PC-9 (cell line): ENCODE results near the gene SIAE.

Experiments used
- EZH2 ChIP-seq: fragments of 200-600 bp; sonication (generic); IDR thresholded peaks from 2 replicates; pipeline ENCODE4 v1.8.0; 2017; ENCODE audit warnings: antibody characterized with exemption, low read depth
- TF ChIP-seq, protein P1 (sequence below): fragments of 200-600 bp; sonication (generic); conservative IDR thresholded peaks from 2 replicates; pipeline ENCODE4 v1.6.1; 2017; ENCODE audit warnings: mixed run types, antibody characterized with exemption, mild to moderate bottlenecking, moderate library complexity

GRCh38 chr11:124600621-124601320 lies 72.8 kb downstream of the SIAE start:
- TF ChIP-seq, protein P1, sequence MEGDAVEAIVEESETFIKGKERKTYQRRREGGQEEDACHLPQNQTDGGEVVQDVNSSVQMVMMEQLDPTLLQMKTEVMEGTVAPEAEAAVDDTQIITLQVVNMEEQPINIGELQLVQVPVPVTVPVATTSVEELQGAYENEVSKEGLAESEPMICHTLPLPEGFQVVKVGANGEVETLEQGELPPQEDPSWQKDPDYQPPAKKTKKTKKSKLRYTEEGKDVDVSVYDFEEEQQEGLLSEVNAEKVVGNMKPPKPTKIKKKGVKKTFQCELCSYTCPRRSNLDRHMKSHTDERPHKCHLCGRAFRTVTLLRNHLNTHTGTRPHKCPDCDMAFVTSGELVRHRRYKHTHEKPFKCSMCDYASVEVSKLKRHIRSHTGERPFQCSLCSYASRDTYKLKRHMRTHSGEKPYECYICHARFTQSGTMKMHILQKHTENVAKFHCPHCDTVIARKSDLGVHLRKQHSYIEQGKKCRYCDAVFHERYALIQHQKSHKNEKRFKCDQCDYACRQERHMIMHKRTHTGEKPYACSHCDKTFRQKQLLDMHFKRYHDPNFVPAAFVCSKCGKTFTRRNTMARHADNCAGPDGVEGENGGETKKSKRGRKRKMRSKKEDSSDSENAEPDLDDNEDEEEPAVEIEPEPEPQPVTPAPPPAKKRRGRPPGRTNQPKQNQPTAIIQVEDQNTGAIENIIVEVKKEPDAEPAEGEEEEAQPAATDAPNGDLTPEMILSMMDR = no peak
- TF ChIP-seq EZH2 = no peak
